PC-9 (cell line): Measurements from ENCODE around the gene PLXND1. TPM values are rescaled to one million over a fixed set of nuclear protein-coding genes. Genes with fewer than 3 reads are reported as not detected.

ENCODE experiments used
- BruUV-seq: library from RNA; stranded (reverse); fragments of 400-500 nt; replicated peaks from 2 replicates; lab custom pipeline; 2021; lab: Mats Ljungman, UMichigan
- CTCF ChIA-PET: fragments of 300-600 bp; sonication (Branson Sonifier 250); formaldehyde crosslinking; loops from one replicate; lab custom pipeline; 2022; ENCODE audit warnings: antibody characterized with exemption; lab: Charles Lee
- POLR2A ChIA-PET: fragments of 300-600 bp; sonication (Branson Sonifier 250); formaldehyde crosslinking; loops from one replicate; lab custom pipeline; 2022; ENCODE audit warnings: antibody characterized with exemption; ENCODE audit not compliant: unreplicated experiment; lab: Charles Lee
- DNase-seq, 2 experiments: peaks; one replicate each; pipeline versions ENCODE4 v3.0.0 to v3.0.0-alpha.2; 2015 to 2022; ENCODE audit warnings: mixed read lengths in 1 of 2
- H2AFZ ChIP-seq: fragments of 200-600 bp; sonication (generic); 2 replicates; pipeline ENCODE4 v1.8.1; 2017; ENCODE audit warnings: antibody characterized with exemption
- H3F3A ChIP-seq: fragments of 200-600 bp; sonication (generic); 2 replicates; pipeline ENCODE4 v1.8.1; 2017; ENCODE audit warnings: antibody characterized with exemption, mild to moderate bottlenecking, low read depth; ENCODE audit not compliant: insufficient read depth
- H3K27ac ChIP-seq: fragments of 200-600 bp; sonication (generic); 2 replicates; pipeline ENCODE4 v1.6.1; 2016; ENCODE audit warnings: mixed run types
- H3K27me3 ChIP-seq: fragments of 200-600 bp; sonication (generic); 2 replicates; pipeline ENCODE4 v1.6.1; 2016; ENCODE audit warnings: low read depth, mixed run types; ENCODE audit not compliant: insufficient read depth
- H3K36me3 ChIP-seq: fragments of 200-600 bp; sonication (generic); 2 replicates; pipeline ENCODE4 v1.6.1; 2016; ENCODE audit warnings: low read depth, mixed run types
- H3K4me1 ChIP-seq: fragments of 200-600 bp; sonication (generic); replicated peaks from 2 replicates; pipeline ENCODE4 v1.6.1; 2016; ENCODE audit warnings: mixed run types; ENCODE audit not compliant: insufficient read depth
- H3K4me2 ChIP-seq: fragments of 200-600 bp; sonication (generic); 2 replicates; pipeline ENCODE4 v1.6.1; 2017; ENCODE audit warnings: mixed run types
- H3K4me3 ChIP-seq: fragments of 200-600 bp; sonication (generic); 2 replicates; pipeline ENCODE4 v1.6.1; 2016; ENCODE audit warnings: mixed run types
- H3K79me2 ChIP-seq: fragments of 200-600 bp; sonication (generic); 2 replicates; pipeline ENCODE4 v1.6.1; 2017; ENCODE audit warnings: low read depth, mixed run types
- H3K9me2 ChIP-seq: fragments of 200-600 bp; sonication (generic); 2 replicates; pipeline ENCODE4 v1.8.1; 2017; ENCODE audit warnings: mild to moderate bottlenecking; ENCODE audit not compliant: insufficient read depth
- H3K9me3 ChIP-seq: fragments of 200-600 bp; sonication (generic); 2 replicates; pipeline ENCODE4 v1.8.1; 2016; ENCODE audit warnings: low read depth; ENCODE audit not compliant: insufficient read depth
- H4K20me1 ChIP-seq: fragments of 200-600 bp; sonication (generic); 2 replicates; pipeline ENCODE4 v1.8.1; 2017; ENCODE audit not compliant: insufficient read depth
- CTCF ChIP-seq: fragments of 200-600 bp; sonication (generic); conservative IDR thresholded peaks from 2 replicates; pipeline ENCODE4 v1.6.1; 2017; ENCODE audit warnings: mixed run types, antibody characterized with exemption, mild to moderate bottlenecking, moderate library complexity
- EZH2 ChIP-seq: fragments of 200-600 bp; sonication (generic); IDR thresholded peaks from 2 replicates; pipeline ENCODE4 v1.8.0; 2017; ENCODE audit warnings: antibody characterized with exemption, low read depth
- intact Hi-C: fragments of 100-400 bp; cut with micrococcal nuclease; formaldehyde crosslinking; loops from one replicate; pipeline ENCODE4 v1.10.0; 2022; ENCODE audit not compliant: unreplicated experiment
- total RNA-seq: library from RNA; stranded (reverse); gene quantifications from 2 replicates; pipeline ENCODE4 v1.2.3, GENCODE V29; 2021

The PLXND1 gene
- total RNA-seq, 1 experiment from 2014 or later, result 44.4 TPM

DNA sequence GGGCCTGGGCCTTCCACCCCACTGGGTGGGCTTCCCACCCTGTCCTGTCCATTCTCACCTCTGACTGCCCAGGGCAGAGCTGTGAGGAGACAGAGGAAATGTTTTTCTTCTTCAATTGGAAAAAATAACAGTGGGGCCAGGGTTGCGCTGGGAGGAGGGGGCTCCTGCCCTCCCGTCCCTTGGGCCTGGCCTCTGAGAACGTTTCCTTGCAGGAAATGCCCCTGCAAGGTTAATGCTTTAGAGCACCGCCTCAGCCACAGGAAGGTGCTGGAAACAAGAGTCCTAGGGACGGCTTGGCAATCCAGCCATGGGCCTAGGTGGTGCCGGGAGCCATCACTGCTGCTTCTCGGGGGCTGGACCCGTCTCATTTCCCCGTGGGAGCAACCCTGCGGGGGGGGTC, 3.8 kb upstream of the PLXND1 start:
- no peaks in the 10 kb centered on the region for H4K20me1 ChIP-seq
- peaks cover 20% of the 10 kb centered on the region; the same call in 1 of the 2 replicates for H3F3A ChIP-seq
- H3K4me1 ChIP-seq, result 0 out of 2 replicates have a peak, but pooled peaks cover 6% of the 10 kb centered on the region
- no peak overlapping the region for H3K4me3 ChIP-seq
- H3K27me3 ChIP-seq, result peaks cover 9% of the 10 kb centered on the region; the same call in 1 of the 2 replicates
- H3K9me3 ChIP-seq, result no peaks in the 10 kb centered on the region
- H3K27ac ChIP-seq, result no peak overlapping the region
- H2AFZ ChIP-seq, result no peak overlapping the region
- CTCF ChIA-PET, result no interaction called here
- intact Hi-C loops, result no loop called here
- no peaks in the 10 kb centered on the region for H3K79me2 ChIP-seq
- no peaks in the 10 kb centered on the region for H3K9me2 ChIP-seq
- no peak overlapping the region for H3K4me2 ChIP-seq
- no TSS peak for BruUV-seq
- DNase-seq, result no peak
- POLR2A ChIA-PET, result no interaction called here
- no peaks in the 10 kb centered on the region for H3K36me3 ChIP-seq
- no peak for TF ChIP-seq CTCF
- TF ChIP-seq EZH2, result no peak

GRCh38 chr3:129609591-129610182, 3.2 kb upstream of the PLXND1 start:
- Histone ChIP-seq H3F3A (peaks cover 20% of the 10 kb centered on the region; the same call in 1 of the 2 replicates), H3K9me2 (no peaks in the 10 kb centered on the region), H2AFZ (no peak overlapping the region), H3K4me3 (no peak overlapping the region), H4K20me1 (0 out of 2 replicates have a peak, but pooled peaks cover under 1% of the 10 kb centered on the region), H3K4me2 (no peak overlapping the region), H3K27me3 (peaks cover 9% of the 10 kb centered on the region; the same call in 1 of the 2 replicates), H3K79me2 (peaks cover 3% of the 10 kb centered on the region), H3K36me3 (no peaks in the 10 kb centered on the region), H3K4me1 (peaks cover 8% of the 10 kb centered on the region), H3K27ac (no peak overlapping the region), H3K9me3 (no peaks in the 10 kb centered on the region)
- peak in 1 of 2 experiments; percentile 54 for DNase-seq
- BruUV-seq, result no TSS peak
- intact Hi-C loops, result no loop called here
- TF ChIP-seq EZH2, result no peak
- ChIA-PET POLR2A (interaction anchor here (0.7 kb wide), 1 partner anchor 74 kb away, joined by 5 read pairs; no protein-coding TSS in a partner anchor), CTCF (interaction anchor here (1.6 kb wide), 1 partner anchor 120 kb away, joined by 4 read pairs; no protein-coding TSS in a partner anchor)

- Histone ChIP-seq H4K20me1 (peaks cover 7% of the 10 kb centered on the region), H3K36me3 (no peaks in the 10 kb centered on the region), H3K79me2 (peaks cover 9% of the 10 kb centered on the region), H3K4me2 (no peak overlapping the region), H3K4me1 (peaks cover 14% of the 10 kb centered on the region), H2AFZ (no peak overlapping the region), H3K27me3 (peaks cover 9% of the 10 kb centered on the region; the same call in 1 of the 2 replicates), H3K27ac (no peak overlapping the region), H3K9me2 (no peaks in the 10 kb centered on the region), H3F3A (peaks cover 20% of the 10 kb centered on the region; the same call in 1 of the 2 replicates), H3K4me3 (no peak overlapping the region), H3K9me3 (no peaks in the 10 kb centered on the region)
- BruUV-seq, result no TSS peak
- intact Hi-C loops, result loop anchor here (1.0 kb wide), 1 partner anchor 119 kb away; no protein-coding TSS in a partner anchor
- ChIA-PET CTCF (interaction anchor here (1.6 kb wide), 1 partner anchor 119 kb away, joined by 4 read pairs; no protein-coding TSS in a partner anchor), POLR2A (no interaction called here)
- TF ChIP-seq EZH2 (no peak), CTCF (no peak)
- DNase-seq, result no peak
Observed at GRCh38 chr3:129608936-129609590, 2.6 kb upstream of the PLXND1 start.
